ENCODE data around the gene SLC38A7.

Gene SLC38A7

GRCh38 chr16:58620396-58620795 lies 64.2 kb downstream of the SLC38A7 start:
- ATAC-seq (ENCODE audit: low read depth) (no peak), DNase-seq (ENCODE audit: low spot score) (no peak)
- H3K27me3 ChIP-seq (ENCODE audit: insufficient read depth, poor library complexity, severe bottlenecking) = no peaks in the 10 kb centered on the region
- H3K9me3 ChIP-seq (ENCODE audit: severe bottlenecking) = no peaks in the 10 kb centered on the region
- H3K36me3 ChIP-seq (ENCODE audit: low read depth) = peaks cover 92% of the 10 kb centered on the region
- no peaks in the 10 kb centered on the region for H3K4me1 ChIP-seq (ENCODE audit: insufficient read depth, poor library complexity, severe bottlenecking)
- H3K27ac ChIP-seq (ENCODE audit: poor library complexity, severe bottlenecking) = no peak overlapping the region
- no peak for TF ChIP-seq CTCF (IDR thresholded peaks at IDR 0.05; ENCODE audit: poor library complexity, severe bottlenecking)
- H3K4me3 ChIP-seq (ENCODE audit: severe bottlenecking) = no peak overlapping the region

- H3K36me3 ChIP-seq (ENCODE audit: low read depth) = peaks cover 72% of the 10 kb centered on the region
Measured at GRCh38 chr16:58615280-58615679, 69.3 kb downstream of the SLC38A7 start.

More at GRCh38 chr16:58615280-58615679, 69.3 kb downstream of the SLC38A7 start:
- Histone ChIP-seq H3K27ac (ENCODE audit: poor library complexity, severe bottlenecking) (no peak overlapping the region), H3K4me1 (ENCODE audit: insufficient read depth, poor library complexity, severe bottlenecking) (peaks cover 17% of the 10 kb centered on the region), H3K9me3 (ENCODE audit: severe bottlenecking) (no peaks in the 10 kb centered on the region), H3K27me3 (ENCODE audit: insufficient read depth, poor library complexity, severe bottlenecking) (no peaks in the 10 kb centered on the region), H3K4me3 (ENCODE audit: severe bottlenecking) (no peak overlapping the region)
- TF ChIP-seq CTCF (IDR thresholded peaks at IDR 0.05; ENCODE audit: poor library complexity, severe bottlenecking) = no peak
- no peak for DNase-seq (ENCODE audit: low spot score)
- ATAC-seq (ENCODE audit: low read depth) = no peak
